Left renal cortex interstitium (tissue), 4 donors: Measurements from ENCODE around the gene S100A3. TPM values are rescaled to one million over a fixed set of nuclear protein-coding genes. Genes with fewer than 3 reads are reported as not detected.
A peak's percentile ranks its signal among the peaks of the same experiment; 100 is the strongest.
"Not testable (repeated sequence)": the region's sequence is repeated elsewhere in the genome, so short reads cannot be mapped to it uniquely, and the experiment has no call there.

Source experiments
- DNase-seq, 4 donors: peaks; one replicate each; pipeline ENCODE4 v3.0.0-alpha.2; 2013; ENCODE audit warnings: low read depth in 4 of 4, low spot score in 2 of 4, missing footprints in 1 of 4
- polyA plus RNA-seq, 4 donors: library from polyadenylated mRNA; unstranded; fragments of 120-200 nt; gene quantifications; one replicate each; pipeline ENCODE4 v1.2.1, GENCODE V29; 2013; ENCODE audit not compliant: insufficient read length in 4 of 4

Gene S100A3
- polyA plus RNA-seq, 4 donors, result 0.46 to 0.52 (median 0.47) TPM; not detected in 1

- peak in 1 of 4 donors; percentile 55 for DNase-seq
These were observed 12.9 kb downstream of the S100A3 start for GRCh38 chr1:153536012-153536670.

GRCh38 chr1:153535242-153536011, 13.6 kb downstream of the S100A3 start, which contains the start of gene S100A6:
Gene S100A6, minus strand, starts transcription at chr1:153535991. Its CDS starts 652 bp downstream, at chr1:153535339.
- DNase-seq, result no peak

- no peak for DNase-seq
These were observed 14.2 kb downstream of the S100A3 start for GRCh38 chr1:153534925-153535241.

- no peak for DNase-seq
These were observed 14.7 kb downstream of the S100A3 start for GRCh38 chr1:153534226-153534924.

GRCh38 chr1:153533689-153534201, 15.3 kb downstream of the S100A3 start:
- DNase-seq, result no peak

GRCh38 chr1:153532769-153533599, 16.1 kb downstream of the S100A3 start:
- peak in 2 of 4 donors; percentile 72 to 82 for DNase-seq

GRCh38 chr1:153532181-153532580, 16.9 kb downstream of the S100A3 start:
- no peak for DNase-seq

- DNase-seq, result no peak
These were observed 17.4 kb downstream of the S100A3 start for GRCh38 chr1:153531638-153532037.

GRCh38 chr1:153527683-153528040, 21.4 kb downstream of the S100A3 start:
- DNase-seq, result no peak

- DNase-seq, result no peak
These were observed 21.9 kb downstream of the S100A3 start for GRCh38 chr1:153527023-153527682.

- DNase-seq, result no peak
These were observed 22.9 kb downstream of the S100A3 start for GRCh38 chr1:153526132-153526543.

GRCh38 chr1:153525088-153525728, 23.9 kb downstream of the S100A3 start:
- no peak for DNase-seq

- not testable (repeated sequence) for DNase-seq
These were observed 26.6 kb downstream of the S100A3 start for GRCh38 chr1:153522353-153523048.

- DNase-seq, result not testable (repeated sequence)
These were observed 27.2 kb downstream of the S100A3 start for GRCh38 chr1:153521808-153522207.

- DNase-seq, result no peak
These were observed 28.1 kb downstream of the S100A3 start for GRCh38 chr1:153520818-153521476.

- not testable (repeated sequence) for DNase-seq
These were observed 28.8 kb downstream of the S100A3 start for GRCh38 chr1:153520137-153520691.

- DNase-seq, result no peak
These were observed 29.8 kb downstream of the S100A3 start for GRCh38 chr1:153519242-153519641.
